Activated CD8-positive, alpha-beta memory T cell treated with anti-CD3 and anti-CD28 coated beads for 36 hours (primary cell): ENCODE measurements around the gene TMEM179. TPM values are rescaled to one million over a fixed set of nuclear protein-coding genes. Genes with fewer than 3 reads are reported as not detected.
"Not testable (repeated sequence)": the region's sequence is repeated elsewhere in the genome, so short reads cannot be mapped to it uniquely, and the experiment has no call there.

Source experiments
- CTCF ChIA-PET: fragments of 350-600 bp; sonication (Branson Sonifier 250); formaldehyde crosslinking; loops from one replicate; lab custom pipeline; 2021; ENCODE audit warnings: antibody characterized with exemption; lab: Charles Lee
- POLR2A ChIA-PET: fragments of 350-600 bp; sonication (Branson Sonifier 250); formaldehyde crosslinking; loops from one replicate; lab custom pipeline; 2021; ENCODE audit warnings: antibody characterized with exemption; lab: Charles Lee
- total RNA-seq, 2 experiments: library from RNA; stranded (reverse); gene quantifications; one replicate each; pipeline ENCODE4 v1.2.3, GENCODE V29; 2021

The TMEM179 gene
- total RNA-seq, 2 experiments from 2014 or later = not detected

DNA sequence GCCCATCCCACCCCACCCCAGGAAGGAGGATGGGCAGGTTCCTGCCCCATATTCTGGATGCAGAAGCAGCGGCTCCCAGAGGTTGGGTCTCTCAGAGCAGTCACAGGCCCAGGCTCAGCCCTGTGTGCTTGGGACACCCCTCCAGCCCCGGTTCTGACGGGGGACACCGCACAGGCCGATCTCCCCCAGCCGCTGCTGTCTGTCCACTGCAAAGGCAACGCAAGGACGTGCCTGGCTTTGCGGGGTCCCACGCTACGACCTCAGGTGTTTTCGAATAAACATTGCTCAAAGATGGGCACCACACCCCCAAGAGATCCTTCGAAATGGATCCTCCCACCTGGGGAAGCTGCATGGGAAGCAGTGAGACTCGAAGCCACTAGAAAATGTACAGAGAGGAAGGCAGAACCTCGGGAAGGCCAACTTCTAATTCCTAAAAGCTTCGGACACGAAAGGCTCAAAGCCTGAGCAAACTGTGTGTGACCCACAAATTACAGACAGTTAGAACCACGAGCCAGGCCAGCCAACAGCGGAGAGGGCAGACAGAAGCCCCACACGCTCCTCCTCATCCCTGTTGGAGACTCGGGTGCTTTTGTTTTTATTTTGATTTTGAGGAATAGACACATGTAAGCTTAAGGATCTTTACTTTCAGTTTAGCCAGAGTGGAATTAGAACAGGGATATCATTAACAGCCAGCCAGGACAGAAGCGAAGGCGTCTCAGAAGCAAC, 14.2 kb downstream of the TMEM179 start:
- POLR2A ChIA-PET = no interaction called here
- CTCF ChIA-PET = no interaction called here

GRCh38 chr14:104589338-104590195, 15.0 kb downstream of the TMEM179 start:
- CTCF ChIA-PET = no interaction called here
- POLR2A ChIA-PET = no interaction called here

DNA sequence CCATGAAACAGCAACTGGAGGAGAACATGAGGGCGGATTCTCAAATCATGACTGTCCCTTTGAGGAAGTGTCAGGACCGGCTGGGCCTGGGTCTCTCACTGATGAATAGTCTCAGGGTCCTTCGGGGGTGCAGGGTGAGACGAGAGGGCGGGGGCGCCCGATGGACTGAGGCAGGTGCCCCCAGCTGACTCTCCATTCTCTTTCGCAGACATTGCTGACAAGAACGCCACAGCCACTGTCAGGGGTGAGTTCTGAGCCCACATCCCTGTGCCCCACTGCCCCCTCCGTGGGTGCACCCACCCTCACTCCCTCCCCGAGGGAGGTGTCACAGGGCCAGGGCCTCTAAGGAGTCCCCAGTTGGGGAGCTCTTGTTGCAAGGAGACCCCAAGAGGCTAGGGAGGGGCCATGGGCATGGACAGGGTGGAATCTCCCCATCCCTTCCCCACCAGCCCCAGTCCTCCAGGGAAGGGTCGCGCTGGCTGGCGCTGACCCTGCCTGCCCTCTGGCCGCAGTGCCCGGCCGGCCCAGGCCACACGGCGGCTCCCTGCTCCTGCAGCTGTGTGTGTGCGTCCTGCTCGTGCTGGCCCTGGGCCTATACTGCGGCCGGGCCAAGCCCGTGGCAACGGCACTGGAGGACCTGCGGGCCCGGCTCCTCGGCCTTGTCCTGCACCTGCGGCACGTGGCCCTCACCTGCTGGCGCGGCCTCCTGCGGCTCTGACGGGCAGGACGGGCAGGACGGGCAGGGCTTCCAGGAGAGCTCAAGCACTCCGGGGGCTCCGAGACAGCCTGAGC, 16.3 kb downstream of the TMEM179 start:
- ChIA-PET CTCF (no interaction called here), POLR2A (no interaction called here)

GRCh38 chr14:104587641-104588040, 16.9 kb downstream of the TMEM179 start:
- ChIA-PET CTCF (no interaction called here), POLR2A (no interaction called here)

DNA sequence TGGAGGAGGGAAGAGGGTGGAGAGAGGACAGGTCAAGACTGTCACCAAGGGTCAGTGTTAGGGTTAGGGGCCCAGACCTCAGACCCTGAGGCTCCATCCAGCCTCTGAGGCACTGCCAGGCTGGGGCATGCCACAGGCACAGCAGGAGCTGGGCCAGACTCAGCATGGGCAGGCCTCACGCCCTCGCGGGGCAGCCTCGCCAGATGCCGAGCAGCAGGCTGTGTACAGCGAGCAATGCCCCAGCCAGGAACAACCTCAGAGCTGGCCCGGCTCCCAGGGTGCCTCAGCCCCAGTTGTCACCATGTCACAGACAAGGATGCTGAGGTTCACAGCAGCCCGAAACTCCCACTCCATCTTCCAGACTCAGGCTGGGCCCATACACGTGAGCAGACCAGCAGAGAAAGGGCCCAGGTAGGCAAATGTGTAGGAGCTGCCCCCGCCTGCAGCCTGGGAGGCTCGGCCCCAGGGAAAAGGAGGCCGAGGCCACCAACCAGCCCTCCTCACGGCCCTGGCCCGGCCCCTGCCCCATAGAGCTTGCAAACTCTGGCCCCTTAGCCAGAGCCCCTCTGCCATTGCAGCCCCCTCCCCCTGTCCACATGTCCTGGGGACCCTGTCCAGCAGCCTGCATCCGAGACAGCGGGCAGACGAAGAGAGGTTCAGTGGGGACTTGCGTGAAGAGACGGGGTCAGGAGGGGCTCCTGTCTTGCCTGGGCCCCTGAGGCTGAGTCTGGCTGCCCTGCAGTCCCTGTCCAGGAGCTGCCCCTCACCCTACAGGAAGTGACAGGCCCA, 17.5 kb downstream of the TMEM179 start:
- POLR2A ChIA-PET = no interaction called here
- CTCF ChIA-PET = no interaction called here

DNA sequence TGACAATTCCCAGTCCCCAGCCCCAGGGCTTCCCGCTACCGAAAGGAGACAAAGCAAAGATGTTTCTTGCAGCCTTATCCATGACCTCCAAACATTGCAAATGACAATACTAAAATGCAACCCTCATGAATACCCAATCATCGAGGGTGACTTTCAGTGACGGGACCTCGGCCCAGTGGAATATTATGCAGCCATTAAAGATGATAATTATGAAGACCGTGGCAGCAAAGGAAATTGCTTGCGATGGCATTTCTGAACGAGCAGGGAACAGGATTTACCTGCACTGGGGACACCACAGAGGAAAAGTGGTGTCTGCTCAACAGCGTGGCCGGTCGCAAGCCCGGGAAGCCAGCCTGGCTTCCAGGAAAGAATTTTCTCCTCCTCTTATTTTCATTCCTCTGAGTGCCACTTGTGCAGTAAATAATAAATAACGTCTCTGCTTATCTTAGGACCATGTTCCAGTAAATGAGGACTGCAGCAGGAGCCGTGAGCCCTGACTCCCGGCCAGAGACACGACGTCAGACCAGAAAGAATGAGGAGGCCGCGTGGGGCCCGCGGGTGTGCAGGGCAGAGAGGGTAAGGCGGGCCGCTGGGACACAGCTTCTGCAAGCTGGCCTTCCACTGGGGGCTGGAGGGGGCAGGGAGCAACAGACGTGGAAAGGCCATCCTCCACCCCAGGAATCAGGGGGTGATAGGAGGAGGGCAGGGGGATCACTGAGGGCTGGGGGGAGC, 18.4 kb downstream of the TMEM179 start:
- POLR2A ChIA-PET = no interaction called here
- CTCF ChIA-PET = no interaction called here

DNA sequence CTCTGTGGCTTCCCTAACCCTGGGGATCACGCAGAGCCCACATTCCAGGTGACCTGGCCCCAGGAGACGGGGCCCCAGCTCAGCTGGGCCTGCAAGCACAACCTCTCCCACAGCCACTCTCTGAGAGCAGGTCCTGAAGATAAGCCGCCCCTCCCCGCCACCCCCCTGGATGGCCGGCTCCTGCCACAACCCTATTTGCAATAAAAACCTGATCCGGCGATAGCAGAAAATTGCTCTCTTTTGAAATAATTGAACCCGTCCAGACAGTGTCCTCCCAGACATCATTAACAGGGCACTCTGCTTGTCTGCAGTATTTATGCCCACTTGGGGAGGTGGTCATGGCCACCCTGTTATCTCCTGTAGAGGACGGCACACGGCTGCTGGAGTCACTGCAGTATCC, 20.0 kb downstream of the TMEM179 start:
- CTCF ChIA-PET = no interaction called here

DNA sequence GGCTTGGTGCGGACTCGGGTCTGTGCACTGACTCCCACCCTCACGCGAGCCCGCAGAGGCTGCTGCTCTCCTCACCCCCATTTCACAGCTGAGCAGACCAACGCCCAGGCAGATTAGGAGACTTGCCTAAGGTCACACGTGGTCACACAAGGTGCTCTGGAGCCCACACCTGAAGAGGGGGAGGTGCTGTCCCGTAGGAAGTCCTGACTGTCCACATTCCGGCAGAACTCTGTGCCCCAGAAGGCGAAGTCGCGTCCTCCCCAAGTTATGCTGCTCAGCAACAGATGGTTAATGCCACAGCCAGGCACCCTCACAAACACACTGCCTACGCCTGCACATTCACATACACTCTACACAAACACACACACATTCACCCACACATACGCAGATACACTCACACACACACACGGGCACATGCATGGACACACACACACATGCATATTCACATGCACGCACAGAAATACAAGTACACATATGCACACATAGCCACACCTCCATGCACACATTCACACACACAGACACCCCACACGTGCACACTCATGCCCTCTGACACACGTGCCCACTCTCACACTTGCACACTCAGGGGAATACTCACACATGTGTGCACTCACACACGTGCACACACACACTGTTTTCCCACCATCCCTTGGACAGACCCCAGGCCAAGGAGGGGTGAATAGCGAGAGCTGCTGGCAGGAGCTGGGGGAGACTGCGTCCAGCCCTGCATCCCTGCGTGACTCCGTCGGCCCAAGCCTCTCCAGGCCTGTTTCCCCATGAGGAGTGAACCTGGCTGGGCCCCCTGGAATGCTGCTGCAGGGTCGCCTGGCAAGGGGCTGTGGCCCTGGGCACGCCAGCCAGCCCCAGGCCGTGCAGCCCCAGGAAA, 20.9 kb downstream of the TMEM179 start:
- POLR2A ChIA-PET = no interaction called here
- CTCF ChIA-PET = no interaction called here

More for the DNA sequence above, 20.0 kb downstream of the TMEM179 start:
- POLR2A ChIA-PET = no interaction called here

- POLR2A ChIA-PET = no interaction called here
- CTCF ChIA-PET = no interaction called here
Measured at GRCh38 chr14:104582662-104583061, 21.9 kb downstream of the TMEM179 start.

DNA sequence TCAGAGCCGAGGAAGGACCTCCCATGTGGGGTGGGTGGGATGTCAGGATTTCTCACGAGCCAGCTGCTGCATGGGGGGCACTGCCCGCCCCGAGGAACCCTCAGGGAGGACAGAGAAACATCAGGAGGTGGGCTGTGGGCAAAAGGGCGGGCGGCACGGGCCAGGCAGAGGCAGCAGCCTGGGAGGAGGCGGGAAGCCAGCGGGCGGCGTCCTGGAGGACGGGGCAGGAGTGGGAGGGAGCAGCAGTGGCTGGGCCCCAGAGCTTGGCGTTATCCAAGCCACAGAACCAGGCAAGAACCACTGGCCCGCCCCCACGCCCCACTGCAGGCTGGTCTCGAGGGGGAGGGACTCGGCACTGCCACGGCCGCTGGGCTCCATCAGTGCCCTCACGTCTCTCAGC, 22.6 kb downstream of the TMEM179 start:
- POLR2A ChIA-PET = no interaction called here
- CTCF ChIA-PET = no interaction called here

DNA sequence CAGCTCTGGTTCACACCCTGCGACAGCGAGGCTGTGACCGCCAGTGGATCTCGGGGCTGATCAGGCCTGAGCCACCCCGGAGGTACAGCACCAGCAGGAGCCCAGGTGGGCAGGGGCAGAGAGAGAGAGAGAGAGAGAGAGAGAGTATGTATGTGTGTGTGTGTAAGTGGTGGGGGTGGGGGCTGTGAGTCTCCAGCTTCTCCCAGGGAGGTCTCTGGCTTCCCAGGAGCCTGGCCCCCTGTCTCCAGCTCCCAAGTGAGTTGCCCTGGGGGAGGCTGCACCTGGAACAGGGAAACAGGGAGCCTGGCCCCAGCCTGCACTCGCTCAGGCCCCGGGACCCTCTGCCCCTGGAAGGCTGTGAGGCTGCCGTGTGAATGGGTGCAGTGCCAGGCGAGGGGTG, 23.1 kb downstream of the TMEM179 start:
- ChIA-PET POLR2A (no interaction called here), CTCF (no interaction called here)

DNA sequence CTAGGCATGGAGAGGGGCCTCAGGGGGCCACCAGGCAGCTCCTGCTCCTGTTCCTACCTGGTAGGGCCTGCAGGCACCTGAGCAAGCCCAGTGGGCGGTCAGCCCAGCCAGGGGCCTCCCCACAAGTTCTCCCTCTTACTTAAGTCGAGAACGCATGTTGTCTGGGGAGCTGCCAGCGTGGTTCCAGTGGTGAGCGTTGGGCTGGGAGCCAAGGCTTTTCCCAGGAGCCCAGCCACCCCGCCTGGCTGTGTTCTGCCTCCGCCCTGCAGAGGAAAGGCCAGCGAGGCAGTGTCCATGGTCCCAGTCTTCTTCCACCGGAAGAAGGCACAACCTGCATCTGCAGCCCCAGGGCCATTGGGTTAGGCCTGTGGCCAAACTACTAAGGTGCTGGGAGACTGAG, 23.6 kb downstream of the TMEM179 start:
- ChIA-PET POLR2A (no interaction called here), CTCF (no interaction called here)

DNA sequence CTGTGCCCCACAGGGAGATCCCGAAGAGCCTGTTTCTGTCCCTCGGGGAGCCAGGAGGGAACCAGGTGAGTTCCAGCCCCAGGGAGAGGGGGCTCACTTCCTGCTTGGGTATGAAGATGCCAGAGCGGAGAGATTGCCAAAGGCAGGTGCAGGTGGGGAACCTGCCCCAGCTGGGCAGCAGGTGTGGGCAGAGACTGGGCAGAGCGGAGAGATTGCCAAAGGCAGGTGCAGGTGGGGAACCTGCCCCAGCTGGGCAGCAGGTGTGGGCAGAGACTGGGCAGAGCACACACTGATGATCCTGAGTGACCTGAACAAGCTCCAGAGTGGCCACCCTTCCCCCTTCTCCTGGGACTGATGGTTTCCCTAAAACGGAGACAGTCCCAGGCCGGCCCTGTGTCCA, 24.6 kb downstream of the TMEM179 start:
- CTCF ChIA-PET = not testable (repeated sequence)

DNA sequence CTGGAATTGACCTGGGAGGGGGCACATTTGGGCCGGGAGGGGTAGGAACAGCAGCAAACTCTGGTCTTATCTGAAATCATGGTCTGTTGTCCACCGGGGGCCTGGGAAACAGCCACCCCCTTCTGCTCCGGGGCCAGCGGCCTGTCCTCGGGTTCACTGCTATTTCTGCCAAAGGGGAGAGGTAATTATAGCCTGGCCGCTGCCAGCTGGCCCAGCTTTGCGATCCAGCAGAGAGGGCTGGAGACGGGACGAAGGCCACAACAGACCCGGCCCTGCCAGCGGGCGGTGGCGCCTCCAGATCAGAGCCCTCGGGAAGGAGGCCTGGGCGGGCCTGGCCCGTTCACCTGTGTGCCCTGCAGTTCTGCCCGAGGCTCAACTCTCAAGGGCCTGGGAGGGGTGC, 25.1 kb downstream of the TMEM179 start, which contains the start of gene C14orf180:
Gene C14orf180 (plus strand): TSS at position 258 of the 400 bp plus-strand sequence. CDS start 6,667 bp downstream, outside the sequence.
- ChIA-PET CTCF (no interaction called here), POLR2A (no interaction called here)

More for the DNA sequence above, 24.6 kb downstream of the TMEM179 start:
- POLR2A ChIA-PET = not testable (repeated sequence)

DNA sequence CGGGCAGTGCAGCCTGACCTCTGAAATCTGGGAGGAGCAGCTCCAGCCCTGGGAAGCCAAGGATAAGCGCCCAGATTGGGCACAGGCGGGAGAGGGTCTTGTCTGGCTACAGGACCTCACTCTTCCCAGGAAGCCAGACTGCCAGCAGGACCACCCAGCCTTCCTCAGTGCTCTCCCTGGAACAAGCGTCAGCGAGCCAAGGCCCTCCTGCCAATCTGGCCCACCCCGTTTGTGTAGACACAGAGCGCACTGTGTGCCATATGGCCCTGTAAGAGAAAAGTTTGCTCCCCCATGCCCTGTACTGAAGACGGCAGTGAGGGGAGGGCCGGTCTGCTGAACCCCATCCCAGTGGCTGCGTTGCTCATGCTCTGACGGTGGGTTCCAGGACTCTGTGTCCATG, 26.3 kb downstream of the TMEM179 start:
- ChIA-PET CTCF (no interaction called here), POLR2A (no interaction called here)

DNA sequence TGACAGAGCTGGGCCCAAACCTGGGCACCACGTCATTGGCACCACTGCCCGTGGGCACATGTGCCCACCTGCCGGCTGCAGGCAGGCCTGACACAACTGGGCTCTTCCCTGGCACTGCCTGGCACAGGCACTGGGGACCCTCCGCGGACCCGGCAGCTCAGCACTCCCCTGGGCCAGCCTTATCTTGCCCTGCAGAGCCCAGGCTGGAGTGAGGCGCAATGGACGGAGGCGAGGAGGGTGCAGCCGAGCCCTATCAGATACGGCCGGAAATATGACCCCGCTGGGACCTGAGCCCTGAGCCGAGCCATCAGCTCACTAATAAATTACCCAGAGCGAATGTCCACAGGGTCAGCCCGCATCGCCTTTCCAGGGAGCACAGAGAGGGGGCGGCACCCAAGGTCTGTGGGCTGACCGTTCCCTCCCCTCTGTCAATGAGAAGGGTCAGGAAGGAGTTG, 26.7 kb downstream of the TMEM179 start:
- POLR2A ChIA-PET = no interaction called here

DNA sequence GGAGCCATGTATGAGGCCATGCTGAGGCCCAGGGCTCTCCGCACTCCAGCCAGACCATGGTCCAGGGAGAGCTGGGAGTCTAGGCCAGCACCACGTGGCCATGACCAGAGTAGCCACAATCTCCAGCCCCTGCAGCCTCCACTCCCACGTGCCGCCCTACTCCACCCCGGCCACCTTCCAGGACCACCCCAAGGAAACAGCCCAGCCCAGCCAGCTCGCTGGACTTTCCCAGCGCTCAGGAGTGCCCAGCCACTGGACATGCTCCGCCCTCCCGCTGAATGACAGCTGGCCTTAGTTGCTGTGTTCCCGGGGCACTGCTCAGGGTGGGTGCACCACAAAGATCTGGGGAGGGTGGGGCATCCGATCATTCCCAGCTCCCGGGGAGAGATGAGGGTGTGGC, 27.1 kb downstream of the TMEM179 start:
- ChIA-PET POLR2A (no interaction called here), CTCF (no interaction called here)

More for the DNA sequence above, 26.7 kb downstream of the TMEM179 start:
- CTCF ChIA-PET = no interaction called here

DNA sequence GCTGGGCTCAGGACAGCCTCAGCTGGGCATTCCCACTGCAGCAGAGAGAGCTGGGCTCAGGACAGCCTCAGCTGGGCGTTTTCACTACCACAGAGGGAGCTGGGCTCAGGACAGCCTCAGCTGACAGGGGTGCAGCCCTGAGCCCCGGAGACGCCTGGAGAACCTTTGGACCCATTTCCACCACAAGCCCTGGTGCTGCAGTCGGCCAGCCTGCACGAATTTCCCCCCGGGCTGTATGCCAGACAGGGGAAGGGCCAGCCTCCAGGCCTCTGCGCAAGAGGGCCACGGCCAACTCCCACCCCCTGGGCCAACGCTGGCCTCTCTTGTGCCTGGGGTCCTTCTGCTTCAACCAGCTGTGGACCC, 27.6 kb downstream of the TMEM179 start:
- ChIA-PET CTCF (no interaction called here), POLR2A (no interaction called here)
